NOMO-1 treated with dmso at 0.1 percent for 144 hours (cell line): Measurements from ENCODE around the gene JAKMIP1.

Source experiments
- DNase-seq: peaks from one replicate; lab custom pipeline; 2025; ENCODE audit not compliant: unreplicated experiment; lab: John Stamatoyannopoulos, UW

Gene JAKMIP1

DNA sequence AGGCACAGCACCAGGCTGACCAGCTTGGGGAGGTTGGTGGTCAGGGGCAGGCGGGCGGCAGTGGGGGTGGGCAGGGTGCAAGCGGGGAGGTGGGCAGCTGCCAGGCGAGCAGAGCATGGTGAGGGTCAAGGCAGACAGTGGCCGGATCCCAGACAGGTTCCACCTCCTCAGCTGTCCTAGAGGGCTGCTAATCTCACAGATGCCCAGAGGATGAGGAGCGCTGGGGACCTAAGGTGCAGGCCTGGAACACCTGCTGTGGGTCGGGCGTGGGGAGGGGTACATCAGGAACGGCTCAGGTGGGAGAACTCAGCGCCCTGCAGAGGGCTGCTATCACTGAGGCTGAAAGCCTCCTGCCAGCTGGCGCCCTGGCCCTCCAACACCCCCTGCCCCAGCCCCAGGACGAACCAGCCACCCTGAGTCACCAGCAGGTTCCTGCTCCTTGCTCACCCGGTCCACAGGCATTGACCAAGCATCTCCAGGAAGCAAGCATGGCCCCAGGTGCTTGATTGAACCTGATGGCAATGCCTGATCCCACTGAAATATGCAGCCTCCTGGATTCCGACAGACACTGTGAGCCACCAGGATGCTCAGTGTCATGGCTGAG lies 153.7 kb downstream of the JAKMIP1 start:
- DNase-seq, result no peak

DNA sequence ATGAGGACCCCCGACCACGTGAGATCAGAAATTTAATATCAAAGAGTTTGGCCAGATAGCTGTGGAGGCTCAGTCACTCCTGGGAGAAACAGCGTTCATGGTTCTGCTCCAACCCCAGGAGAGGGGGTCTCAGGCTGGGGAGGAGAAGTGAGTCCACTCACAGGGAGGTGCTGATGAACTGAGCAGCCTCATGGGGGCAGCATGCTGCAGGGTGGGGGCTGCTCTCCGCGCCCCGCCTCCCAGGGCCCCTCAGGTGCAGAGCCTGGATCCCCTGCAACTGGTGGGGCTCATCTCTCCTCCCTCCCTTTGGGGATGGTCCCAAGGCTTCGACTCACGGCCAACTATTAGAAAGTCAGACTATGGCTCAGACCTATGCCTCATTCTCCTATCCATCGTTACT lies 155.5 kb downstream of the JAKMIP1 start:
- no peak for DNase-seq

DNA sequence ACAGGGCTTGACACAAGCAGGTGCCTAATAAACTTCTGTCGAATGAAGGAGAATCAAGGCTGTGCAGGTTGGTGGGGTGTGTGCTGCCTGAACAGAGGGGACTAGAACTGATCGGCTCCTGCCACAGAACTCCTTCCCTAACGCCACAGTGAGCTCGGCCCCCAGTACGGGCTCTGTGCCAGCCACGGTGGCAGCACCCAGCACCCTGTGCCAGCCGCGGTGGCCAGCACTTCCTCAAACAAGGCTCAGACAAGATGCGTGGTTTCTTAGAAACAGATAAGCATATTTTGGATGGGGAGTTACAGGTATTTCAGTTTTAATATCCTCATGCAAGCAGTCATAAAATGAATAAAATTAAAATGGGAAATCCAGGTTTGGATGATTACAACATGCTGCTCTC lies 156.1 kb downstream of the JAKMIP1 start:
- DNase-seq, result no peak

DNA sequence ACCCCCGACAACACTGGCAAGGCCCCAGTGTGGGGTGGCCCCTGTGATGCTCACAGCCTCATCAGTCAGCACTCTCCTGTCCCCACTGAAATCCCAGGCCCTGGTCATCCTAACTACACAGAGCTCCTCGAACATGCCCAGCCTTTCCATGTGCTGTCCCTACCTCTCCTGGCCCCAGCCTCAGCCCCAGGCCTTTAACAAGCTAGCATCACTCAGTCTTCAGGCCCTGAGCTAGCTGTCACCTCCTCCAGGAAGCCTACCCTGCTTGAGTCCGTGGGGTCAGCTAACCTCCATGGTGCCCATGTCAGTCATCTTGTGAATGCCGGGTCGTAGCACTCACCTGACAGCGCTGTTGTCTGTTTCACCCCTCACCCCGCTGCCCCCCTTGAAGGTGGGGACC lies 156.5 kb downstream of the JAKMIP1 start:
- DNase-seq, result no peak

DNA sequence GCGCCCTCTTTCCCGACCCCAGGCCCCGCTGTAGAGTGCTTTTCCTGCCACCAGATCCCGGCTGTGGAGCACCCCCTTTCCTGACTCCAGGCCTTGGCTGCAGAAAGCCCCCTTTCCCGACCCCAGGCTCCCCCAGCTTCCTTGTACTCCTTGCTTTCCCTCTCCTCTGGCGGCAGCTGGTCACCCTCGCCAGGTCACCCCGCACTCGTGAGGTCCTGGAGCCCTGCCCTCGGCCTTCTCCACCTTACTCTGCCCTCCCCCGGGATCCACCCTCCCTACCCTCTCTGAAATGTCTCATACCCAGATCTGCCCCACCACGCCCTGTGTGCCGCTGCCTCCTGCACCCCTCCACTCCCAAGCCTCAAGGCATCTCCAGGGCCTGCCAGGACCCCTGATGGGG lies 157.2 kb downstream of the JAKMIP1 start:
- no peak for DNase-seq

DNA sequence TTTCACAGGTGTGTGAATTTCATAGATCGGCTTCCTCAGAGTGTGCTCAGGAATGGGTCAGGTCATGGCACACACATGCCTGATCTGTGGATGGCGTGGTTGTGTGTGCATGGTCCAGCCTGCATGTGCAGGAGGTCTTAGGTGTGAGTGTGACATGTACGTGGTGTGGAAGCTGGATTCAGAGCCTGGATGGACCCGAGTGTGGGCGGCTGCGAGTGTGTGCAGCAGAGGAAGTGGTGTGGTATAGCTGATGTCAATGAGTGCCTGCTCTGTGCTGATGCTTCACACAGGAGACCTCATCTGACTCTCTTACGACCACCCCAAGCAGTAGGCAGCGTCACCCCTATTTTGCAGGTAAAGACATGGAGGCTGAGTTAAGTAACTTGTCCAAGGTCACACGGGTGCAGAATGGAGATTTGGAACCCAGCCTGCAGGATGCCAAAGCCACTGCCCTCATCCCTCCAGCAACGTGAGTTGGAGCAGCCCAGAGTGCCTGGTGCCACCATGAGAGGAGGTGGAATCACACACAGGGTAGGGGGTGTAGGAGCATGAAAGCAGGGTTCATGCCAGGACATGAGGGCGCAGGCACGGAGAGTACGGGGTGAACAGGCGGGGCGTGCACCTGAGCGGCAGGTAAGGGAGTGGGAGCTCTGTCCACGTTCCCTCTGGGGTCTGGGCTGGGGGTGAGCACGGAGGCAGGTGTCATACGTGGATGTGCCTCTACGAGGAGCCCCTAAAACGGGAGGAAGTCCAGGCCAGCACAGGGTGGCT lies 157.9 kb downstream of the JAKMIP1 start:
- DNase-seq, result no peak

DNA sequence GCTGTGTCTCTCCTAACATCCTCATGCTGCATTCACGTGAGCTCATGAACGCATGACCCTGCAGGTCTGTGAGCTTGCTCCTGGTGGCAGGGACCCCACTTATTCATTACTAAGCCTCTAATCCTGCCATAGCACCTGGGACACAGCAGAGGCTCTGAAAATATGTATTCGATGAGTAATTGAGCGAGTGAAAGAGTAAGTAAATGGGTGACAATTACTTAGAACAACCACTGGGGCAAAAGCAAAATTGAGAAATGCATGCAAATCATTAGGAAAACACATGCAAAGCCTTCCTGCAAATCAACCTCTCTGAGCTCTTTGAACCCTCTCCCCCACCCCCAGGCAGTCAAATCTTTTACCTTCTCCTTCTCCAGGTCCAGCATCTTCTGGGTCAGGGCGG lies 158.5 kb downstream of the JAKMIP1 start:
- DNase-seq, result no peak

DNA sequence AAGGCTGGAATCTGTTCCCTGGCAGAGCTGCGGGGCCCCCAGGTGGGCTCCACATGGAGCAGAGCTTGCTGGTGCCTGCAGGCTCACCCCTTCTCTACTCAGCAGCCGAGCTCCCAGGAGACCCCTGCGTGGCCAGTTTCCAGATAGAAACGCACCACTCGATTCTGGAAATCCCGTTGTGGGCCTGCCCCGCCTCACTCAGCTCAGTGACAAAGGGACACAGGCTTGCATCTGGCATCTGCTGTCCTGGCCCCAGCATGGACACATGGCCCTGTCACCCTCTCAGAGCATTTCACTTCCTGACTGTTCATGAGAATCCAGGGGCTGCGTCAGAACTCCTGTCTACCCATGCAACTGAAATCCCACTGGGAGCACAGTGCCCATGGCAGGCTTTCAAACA lies 161.6 kb downstream of the JAKMIP1 start:
- no peak for DNase-seq

DNA sequence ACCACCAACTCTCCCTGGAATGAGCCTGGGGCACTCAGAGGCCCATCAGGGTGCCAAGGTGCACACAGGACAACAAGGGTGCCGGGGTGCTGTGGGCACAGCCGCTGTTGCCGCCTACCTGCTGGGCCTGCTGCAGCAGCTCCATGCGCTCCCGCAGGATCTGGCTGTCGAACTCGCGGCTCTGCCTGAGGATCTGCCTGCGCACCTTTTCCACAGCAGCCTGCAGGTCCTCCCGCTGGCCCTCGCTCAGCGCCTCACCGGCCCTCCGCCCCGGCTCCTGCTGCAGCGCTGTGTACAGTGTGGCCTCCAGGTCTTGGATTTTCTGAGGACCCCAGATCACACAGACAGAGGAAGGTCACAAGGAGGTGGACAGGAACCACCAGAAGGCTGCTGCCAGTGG lies 164.6 kb downstream of the JAKMIP1 start:
- DNase-seq, result no peak

DNA sequence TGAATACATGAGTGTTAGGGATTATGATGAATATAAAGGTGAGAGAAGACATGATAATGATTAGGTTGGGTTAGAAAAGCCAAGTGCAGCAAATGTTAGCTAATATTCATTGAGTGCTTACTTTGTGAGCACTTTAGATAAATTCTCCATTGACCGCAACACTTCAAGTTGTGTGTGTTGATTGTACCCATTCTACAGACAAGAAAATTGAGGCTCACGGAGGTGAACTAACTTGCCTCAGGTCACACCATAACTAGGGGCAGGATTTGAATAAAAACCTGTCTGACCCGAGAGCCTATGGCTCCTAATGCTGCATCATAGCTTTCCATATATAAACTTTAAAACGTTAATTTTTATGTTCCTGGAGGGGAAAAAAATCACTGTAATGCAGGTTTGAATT lies 167.0 kb downstream of the JAKMIP1 start:
- no peak for DNase-seq

DNA sequence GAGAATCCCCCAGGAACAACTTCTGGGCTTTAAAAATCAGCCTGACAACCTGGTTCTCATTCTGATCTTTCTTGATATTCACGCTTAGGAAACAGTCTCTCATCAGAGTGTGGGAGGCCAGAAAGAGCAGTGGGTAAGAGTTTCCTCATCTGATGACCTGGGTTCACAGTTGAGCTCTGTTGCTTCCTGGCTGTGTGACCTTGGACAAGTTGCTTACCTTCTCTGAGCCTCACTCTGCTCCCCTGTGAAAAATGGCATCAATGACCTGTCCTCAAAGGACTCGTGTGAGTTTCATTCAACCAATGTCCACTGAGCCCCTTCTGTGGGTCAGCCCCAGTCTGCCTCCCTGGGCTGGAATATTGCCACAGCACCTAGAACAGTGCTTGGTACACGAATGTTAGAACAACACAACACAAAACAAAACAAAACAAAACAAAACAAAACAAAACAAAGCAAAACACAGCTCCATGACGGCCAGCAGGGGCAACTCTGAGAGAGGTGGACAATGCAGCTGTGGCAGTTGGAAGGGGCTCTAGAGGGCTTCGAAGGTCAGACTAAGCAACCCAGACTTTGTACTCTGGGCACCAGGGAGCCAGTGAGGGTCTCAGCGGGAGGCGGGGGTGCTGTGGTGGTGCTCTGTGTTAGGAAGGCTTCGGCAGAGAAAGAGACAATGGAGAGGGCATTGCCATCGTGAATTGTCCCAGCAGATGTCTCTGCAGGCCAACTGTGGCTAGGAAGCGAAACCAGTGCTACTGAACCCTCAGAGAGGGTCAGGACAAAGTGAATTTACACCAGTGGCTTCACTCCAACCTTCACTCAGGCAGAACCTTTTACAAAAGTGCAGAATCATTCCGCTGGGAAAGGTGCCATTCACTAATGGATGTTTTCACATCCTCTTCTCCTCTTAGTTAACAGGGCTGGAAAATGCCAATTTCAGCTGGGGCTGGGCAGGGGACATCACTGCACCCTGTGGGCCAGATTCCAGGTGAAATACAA lies 167.8 kb downstream of the JAKMIP1 start:
- no peak for DNase-seq

DNA sequence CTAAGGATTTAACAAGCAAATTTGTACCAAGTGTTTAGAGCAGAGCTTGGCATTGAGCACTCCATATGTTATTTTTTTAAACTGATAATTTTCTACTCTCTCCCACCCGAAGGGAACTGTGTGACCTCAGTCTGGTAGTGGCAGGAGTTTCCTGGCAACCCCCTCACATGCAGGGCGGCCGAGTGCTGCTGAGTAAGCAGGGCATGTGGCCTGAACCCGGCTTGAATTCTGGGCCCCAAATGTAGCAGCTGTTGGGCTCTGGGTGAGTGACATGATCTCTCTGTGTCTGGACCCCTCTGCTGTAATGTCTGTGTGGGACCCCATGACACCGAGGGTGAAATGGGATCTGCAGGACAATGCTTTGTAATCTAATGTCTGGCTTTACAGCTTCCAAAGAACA lies 168.5 kb downstream of the JAKMIP1 start:
- no peak for DNase-seq

DNA sequence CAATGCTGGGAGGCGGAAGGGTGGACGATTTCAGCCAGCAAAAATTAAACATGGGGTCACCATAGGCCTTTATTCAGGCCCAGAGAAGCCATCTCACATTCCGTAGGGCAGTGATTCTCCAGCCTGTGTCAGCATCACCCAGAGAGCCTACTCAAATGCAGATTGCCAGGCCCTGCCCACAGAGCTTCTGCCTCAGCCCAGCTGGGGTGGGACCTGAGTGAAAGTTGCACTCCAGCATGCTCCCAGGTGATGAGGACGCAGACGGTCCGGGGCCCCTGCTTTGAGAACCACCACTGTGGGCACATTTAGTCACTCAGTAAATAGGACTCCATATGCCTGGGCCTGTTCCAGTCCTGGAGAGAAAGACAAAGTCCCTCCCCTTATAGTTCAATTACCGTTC lies 169.7 kb downstream of the JAKMIP1 start:
- DNase-seq, result no peak

DNA sequence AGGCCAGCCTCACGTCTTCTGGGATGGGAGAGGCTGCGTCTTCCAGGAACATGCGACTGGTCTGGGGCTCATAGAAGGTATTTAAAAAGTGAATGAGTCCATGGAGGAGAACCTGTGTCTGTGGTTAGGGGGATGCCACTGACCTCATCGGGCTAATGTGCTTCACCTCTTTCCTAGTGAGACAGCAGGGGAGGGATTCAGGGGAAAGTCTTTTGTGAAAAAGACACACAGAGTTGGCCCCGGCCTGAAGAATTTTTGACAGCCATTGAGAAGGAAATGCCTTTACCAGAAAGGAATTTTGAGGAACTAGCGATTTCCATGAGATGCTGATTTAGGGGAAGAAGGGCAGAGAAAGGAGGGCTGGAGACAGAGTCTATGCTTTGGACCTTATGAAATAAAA lies 171.1 kb downstream of the JAKMIP1 start:
- DNase-seq, result no peak

DNA sequence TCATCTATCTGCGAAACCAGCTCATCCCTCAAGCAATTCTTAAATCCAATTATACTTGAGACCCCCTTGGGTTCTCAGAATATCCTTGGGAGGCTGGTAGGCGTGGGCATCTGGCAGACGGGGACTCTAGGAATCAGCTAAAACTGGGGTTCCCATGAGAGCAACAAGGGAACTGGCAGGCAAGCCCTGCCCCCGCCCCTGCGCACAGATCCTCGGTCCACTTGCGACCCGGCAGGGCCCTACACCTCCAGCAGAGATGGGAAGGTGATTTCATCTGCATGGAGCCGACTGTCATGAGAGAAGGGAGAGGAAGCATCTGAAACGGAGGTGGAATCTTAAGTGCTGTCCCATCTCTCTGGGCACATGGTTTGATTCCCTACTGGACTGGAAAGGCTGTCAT lies 172.2 kb downstream of the JAKMIP1 start:
- no peak for DNase-seq

DNA sequence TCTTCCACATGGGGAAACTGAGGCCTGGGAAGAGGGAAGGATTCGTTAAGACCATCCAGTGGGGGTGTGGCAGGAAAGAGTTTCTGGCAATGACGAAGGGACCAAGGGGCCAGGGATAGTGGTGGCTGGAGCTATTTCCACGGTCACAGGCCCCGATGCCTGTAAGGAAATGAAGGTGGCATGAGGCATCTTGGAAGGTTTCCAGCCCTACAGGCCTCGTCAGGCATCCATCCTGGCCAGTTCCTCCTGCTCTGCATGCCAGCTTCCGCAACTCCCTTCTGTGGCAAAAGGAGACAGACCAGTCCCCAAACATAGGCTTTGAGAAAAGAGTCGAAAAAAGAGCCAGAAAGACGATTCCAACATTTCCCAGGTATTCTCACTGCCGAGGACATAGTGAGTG lies 173.0 kb downstream of the JAKMIP1 start:
- DNase-seq, result no peak

DNA sequence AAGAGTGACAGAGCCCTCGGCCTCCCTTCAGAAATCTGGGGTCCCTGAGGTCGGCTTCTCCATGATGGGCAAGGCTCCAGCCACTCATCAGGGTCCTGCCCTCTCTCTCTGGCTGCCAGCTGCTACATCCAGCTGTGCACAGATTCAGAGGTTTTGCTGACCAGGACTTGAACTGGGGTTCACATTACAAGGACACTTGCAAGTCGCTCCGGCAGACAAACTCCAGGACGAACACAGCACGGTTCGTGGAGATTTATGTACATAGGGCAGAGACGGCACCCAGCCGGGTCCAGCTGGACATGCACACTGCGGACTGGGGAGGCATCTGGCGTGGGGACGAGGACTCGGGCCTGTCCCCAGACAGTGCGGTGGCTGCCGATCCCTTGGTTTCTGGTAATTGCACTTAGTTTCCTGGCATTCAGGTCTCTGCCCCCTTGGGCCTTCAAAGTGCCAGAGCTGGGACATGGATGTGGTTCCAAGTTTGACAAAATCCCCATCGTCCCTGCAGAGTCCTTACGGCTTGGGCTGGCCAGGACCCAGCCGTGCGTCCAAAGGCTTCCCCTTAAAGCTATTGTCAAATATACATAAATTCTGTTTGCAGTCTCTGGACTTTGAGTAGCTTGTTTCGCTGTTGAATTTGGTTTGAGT lies 175.9 kb downstream of the JAKMIP1 start:
- DNase-seq, result no peak

DNA sequence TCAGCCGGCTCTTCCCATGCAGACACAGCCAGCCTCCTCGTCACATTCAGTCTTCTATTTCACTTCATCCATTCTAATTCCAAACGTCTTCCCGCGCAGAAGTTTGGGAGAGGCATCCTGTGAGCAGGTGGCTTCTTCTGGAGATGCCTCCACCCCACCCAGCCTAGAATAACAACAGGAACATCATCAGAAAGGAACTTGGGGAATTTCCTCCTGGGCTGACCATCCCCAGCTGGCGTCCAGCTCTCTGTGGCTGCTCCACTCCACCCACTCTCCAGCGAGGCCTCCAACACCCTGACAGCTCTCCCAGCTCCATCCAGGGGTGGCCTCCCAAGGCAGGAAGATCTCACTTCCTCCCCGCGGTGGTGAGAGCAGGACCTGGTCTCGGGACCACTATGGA lies 176.6 kb downstream of the JAKMIP1 start:
- no peak for DNase-seq

DNA sequence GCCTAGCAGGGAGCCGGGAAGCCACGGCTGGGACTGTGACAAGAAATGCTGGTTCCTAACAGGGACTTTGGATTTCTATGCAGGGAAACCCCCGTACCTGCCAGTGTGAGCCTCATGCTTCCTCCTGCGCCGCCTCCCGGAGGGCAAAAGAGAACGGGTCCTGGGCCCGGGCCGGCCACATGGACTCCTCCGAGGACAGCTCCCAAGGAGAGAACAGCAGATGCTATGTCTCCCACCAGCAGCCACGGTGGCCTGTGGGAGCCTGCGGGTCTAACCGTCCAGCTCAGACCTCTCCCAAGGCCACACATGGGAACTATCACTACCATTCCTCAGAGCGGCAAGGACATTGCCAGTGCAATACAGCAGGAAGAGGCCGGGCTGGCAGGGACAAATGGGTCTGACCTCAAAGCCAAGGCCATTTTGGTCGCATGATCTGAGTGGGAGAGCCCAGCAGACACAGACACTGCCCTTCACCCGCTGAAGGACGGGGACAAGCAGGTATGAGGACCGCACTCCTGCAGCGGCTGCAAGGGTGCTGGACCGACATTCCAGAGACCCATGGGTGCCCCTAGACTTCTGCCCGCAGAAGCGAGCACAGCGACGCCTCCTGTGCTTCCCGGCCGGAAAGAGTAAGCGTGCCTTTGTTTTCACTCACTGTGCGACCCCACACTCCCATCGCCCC lies 177.6 kb downstream of the JAKMIP1 start:
- no peak for DNase-seq

DNA sequence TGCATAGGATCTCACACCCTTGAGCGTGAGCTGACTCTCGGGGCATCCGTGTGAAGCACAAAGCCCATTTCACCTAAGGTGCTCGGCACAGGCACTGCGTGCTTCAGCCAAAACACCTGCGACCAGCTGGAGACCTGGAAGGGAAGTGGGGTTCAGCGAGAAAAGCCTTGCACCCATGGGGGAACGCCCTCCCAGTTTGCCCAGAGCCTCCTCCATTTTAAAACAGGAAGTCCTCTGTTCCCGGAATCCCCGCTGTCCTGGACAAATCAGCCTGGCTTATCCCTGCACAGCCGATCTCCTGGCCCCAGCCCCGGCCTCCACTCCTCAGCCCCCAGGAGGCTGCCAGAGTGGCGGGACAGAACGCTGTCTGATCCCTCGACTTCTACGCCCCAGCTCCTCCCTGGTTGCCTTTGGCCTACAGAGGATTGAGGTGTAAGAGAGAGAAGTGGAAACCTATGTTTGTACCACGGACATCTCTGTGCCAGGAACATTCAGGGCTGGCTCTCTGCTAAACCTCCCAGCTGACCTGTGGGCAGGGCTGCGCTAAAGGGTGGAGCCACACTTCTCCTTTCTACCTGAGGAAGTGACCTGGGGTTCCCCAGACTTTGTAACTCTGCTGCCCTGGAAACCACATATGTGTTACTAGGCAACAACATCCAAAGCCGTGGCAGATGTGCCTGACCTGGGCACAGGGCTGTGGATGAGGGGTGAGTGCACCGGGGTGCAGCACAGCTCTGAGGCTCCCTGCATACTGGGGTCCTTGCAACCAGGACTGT lies 178.3 kb downstream of the JAKMIP1 start:
- DNase-seq, result no peak
